HUDEP-2 (cell line): Measurements from ENCODE around the gene FOLR2.

Experiments used
- DNase-seq, 76 experiments: peaks; one replicate each; lab custom pipeline; 2025; ENCODE audit not compliant: unreplicated experiment in 76 of 76; lab: John Stamatoyannopoulos, UW

FOLR2 gene

DNA sequence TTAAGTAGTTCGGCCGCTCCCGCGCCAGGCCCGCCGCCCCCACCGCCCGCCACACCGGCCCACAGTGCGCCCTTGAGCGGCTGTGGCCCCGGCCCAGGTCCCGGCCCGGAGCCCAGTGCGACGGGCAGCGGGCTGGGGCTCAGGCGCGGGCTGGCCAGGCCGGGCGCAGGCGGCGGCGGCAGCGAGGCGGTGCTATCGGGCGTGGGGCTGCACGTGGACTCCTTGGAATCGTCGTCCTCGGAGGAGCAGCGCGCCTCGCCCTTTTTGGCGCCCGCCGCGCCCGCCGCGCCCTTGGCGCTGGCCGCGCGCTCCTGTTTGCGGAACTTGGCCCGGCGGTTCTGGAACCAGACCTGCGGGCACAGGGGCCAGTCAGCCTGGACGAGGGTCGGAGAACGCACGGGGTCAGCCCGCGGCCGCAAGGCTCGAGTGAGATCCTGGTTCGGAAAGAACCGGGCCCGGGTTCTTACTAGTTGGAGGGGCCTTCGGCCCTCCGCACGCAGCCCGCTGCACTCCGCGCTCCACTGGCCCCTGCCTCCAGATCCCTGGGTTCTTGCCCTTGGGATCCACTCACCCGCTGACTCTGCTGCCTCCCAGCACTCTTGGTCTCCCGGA is 23.4 kb downstream of the FOLR2 start:
- DNase-seq, result peak in 55 of 76 experiments; percentile 17 to 69 (median 51)

GRCh38 chr11:72240461-72241290 is 24.1 kb downstream of the FOLR2 start:
- DNase-seq, result peak in 2 of 76 experiments; percentile 13 to 31

DNA sequence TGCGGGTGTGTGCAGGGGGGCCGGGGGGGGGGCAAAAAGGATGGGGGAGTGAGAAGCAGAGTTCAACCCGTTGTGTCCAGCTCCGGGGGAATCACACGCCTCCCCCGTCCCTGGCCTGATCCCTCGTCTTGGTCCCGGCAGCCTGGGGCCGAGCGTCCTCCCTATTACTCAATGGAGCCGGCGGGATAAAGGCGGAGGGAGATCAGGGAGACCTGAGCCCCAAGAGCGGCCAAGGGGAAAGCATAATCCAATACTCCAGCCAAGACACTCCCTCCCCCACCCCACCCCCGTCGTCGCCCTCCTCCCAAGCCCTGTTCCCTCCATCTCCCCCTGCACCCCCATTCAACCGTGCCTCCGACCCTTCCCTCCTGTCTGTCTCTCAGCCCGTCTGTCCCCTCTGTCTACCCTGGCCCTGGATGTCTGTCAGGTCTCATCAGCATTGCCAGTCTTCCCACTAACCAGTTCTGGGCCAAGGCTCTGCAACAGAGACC is 24.7 kb downstream of the FOLR2 start:
- DNase-seq, result no peak

GRCh38 chr11:72242141-72242540 is 25.5 kb downstream of the FOLR2 start:
- no peak for DNase-seq

DNA sequence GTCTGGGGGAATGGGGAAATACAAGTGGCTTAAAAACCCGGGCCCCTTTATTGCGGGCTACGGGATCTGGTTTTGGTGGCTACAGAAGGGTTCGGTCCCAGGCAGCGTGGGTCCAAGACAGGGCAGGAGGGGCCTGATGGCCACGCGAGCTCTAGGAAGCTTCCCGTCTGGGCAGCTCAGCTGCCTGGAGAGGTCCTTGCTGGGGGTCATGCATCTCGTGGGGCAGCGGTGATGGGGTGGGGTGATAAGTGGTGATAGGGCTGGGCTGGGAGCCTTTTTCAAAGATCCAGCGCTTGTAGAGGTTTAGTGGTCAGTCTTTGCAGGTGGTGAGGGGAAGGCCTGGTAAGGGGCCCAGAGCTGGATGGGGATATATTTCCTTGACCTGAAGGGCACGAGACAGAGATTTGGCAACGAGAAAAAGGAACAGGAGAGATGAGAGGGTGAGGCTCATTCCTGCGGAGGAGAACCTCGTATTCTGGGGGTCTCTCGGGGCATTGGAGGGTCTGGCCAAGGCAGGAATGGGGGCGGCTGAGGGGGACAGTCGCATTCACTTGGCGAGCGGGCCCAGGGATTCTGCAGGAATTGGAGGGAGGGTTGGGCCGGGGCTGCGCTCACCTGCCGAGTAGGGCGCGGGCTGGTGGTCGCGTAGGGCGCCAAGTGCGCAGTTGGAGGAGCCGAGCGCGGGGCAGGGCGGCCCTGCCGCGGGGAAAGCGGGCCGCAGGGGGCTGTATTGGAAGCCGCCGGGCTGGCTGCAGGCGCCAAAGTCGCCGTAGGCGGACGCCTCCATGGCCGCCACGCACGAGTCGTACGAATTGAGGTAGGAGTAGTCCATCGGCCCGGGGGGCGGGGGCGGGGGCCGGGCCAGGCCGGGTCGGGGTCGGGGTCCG is 26.8 kb downstream of the FOLR2 start:
- no peak for DNase-seq

DNA sequence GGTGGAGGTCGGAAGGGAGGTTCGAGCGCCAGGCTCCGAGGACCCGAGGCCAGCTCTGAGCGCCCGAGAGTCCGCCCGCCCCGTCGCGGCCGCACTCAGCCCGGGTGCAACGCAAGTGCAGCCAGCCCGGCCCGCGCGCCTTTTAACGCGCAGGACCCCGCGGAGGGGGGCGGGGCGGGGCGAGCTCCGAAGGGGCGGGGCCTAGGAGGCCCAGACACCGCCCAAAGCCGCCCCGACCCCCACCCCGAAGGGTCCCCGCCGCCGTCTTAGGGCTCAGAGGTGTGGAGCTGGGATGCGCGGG is 27.4 kb downstream of the FOLR2 start, which contains the start of gene PHOX2A:
PHOX2A (minus strand) TSS at position 117 of the 301 bp plus-strand sequence. CDS start 172 bp downstream, outside the sequence.
- DNase-seq, result no peak

- no peak for DNase-seq
Measured at GRCh38 chr11:72244361-72245262, 28.0 kb downstream of the FOLR2 start.

- no peak for DNase-seq
Measured at GRCh38 chr11:72245263-72245816, 28.7 kb downstream of the FOLR2 start.

GRCh38 chr11:72247584-72247983 is 31.0 kb downstream of the FOLR2 start:
- DNase-seq, result no peak

DNA sequence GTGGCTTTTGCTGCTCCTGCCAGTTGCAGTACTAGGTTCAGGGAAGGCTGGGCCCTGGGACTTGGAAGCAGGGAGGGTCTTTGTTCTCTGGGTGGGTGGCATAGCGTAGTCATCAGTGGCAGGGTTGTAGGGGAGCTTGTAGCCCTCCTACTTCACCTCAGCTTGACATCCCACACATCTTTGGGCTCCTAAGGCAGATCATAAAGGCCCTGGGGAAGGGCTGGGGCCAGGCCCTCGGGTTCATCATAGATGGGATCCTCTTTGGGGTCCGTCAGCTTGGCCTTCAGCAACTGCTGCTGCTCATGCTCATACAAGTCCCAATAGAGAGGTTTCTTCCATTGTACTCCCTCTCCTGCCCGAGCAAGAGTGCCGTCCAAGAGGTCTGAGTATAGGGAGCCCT is 33.4 kb downstream of the FOLR2 start:
- no peak for DNase-seq

- no peak for DNase-seq
Measured at GRCh38 chr11:72250661-72251464, 34.3 kb downstream of the FOLR2 start.

DNA sequence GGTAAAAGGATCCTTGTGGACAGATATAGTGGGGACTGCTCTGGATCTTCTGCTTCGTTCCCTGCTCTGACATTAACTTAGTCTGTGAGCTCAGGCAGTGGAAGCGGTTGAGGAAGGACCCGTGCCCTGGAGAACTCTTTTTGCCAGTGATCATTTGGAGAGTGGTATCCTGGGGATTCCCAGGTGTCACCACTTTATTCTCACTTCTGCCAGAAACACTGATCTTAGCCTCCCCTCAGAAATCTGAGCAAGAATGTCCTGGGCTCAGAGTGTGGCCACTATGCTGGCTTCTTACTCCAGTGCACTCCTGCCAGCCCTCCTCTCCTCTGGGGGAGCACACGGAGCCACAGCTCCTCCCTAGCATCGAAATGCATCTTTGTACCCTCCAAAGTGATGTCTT is 35.0 kb downstream of the FOLR2 start:
- DNase-seq, result no peak

DNA sequence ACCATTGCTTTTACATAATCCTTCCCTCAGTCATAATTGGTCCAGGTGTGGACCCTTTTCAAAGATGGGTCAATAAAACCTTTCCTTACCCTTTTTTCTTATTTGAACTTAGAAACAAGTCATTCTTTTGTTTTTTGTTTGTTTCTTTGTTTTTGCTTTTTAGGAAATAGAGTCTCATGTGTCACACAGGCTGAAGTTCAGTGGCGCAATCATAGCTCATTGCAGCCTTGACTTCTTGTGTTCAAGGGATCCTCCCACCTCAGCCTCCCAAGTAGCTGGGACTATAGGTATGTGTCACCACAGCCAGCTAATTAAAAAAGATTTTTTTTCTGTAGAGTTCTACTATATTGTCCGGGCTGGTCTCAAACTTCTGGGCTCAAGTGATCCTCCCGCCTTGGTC is 36.8 kb downstream of the FOLR2 start:
- DNase-seq, result no peak

DNA sequence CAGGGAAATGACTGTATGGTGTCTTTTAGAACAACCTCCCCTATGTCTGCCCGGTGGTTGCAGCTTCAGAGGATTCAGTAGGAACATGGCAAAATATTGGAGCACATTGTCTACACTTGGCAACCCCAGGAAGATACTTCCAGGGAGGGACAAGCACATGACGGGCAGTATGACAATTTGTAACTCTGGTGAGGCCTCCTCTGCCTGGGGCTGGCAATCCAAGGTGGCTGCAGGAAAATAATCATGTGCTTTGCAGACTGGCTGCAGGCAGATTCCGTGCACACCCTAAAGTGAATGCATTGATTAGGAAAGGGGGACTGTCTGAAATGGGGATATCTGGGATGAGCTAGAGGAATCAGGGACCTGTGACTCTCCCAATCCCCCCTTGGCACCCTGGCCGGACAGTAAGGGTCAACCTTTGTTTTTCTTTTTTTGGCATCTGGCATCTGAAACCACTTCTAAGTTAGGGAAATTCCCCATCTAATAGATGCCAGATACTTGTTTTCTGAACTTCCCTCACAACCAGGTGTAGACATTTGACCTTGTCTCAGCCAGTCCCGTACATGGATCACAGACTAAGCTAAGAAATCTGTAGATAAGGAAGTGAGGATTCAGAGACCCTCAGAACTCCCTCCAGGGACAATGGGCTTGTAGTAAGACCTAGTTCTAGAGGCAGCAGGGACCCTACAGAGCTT is 37.9 kb downstream of the FOLR2 start:
- DNase-seq, result no peak

DNA sequence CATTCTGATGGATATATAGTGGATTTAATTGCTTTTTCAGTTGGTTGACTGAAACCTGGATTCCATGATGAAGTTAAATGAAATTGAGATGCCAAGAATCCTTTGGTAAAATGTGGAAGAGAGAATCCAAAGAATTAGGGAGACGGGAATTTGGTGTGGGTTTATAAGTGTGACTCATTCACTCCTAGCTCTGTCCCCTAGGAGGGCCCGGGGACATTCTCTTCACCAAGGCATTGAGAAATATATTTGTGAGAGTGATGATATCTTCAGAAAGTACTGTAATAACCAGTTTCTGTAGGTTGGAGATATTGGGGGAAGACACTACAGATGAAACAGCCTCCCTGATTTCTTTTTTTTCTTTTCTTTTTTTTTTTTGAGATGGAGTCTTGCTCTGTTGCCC is 41.0 kb downstream of the FOLR2 start:
- no peak for DNase-seq

GRCh38 chr11:72259490-72259889 is 42.9 kb downstream of the FOLR2 start:
- no peak for DNase-seq

GRCh38 chr11:72260574-72260973 is 44.0 kb downstream of the FOLR2 start:
- no peak for DNase-seq

- peak in 1 of 76 experiments; percentile 8 for DNase-seq
Measured at GRCh38 chr11:72263361-72263760, 46.8 kb downstream of the FOLR2 start.
